ENCODE measurements around the gene SNAPC3. TPM values are rescaled to one million over a fixed set of nuclear protein-coding genes. Genes with fewer than 3 reads are reported as not detected.

The SNAPC3 gene
- total RNA-seq, 2 experiments from 2014 or later, result 54.2 to 57.2 TPM

DNA sequence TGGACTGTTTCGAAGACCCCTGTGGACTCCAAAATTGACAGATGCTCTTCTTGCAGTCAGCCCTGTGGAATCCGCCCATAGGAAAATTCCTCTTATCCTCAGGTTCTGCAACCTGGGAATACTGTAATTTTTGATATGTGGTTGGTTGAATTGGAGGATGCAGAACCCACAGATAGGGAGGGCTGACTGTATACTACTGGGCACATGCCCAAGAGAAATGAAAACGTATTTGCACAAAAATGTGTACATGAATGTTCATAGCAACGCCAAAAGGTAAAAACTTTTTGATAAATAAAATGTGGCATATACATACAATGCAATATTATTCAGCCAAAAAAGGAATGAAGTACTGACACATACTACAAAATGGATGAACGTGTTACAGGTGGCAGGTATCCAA is 1.9 kb upstream of the SNAPC3 start:
- intact Hi-C loops (cut with micrococcal nuclease; ENCODE audit: unreplicated experiment), result loop anchor here (5.0 kb wide), 2 partner anchors 187 to 1098 kb away; no protein-coding TSS in a partner anchor
- Histone ChIP-seq H2AFZ (ENCODE audit: low read length) (no peak overlapping the region), H3K9me3 (ENCODE audit: low read length) (no peaks in the 10 kb centered on the region), H4K20me1 (ENCODE audit: insufficient read depth, low read length) (peaks cover 7% of the 10 kb centered on the region), H3K4me1 (ENCODE audit: insufficient read depth, low read length, poor library complexity, severe bottlenecking) (peaks cover 31% of the 10 kb centered on the region), H3K4me2 (ENCODE audit: low read length) (no peak overlapping the region), H3K36me3 (ENCODE audit: insufficient read depth, low read length) (peaks cover 14% of the 10 kb centered on the region), H3K4me3 (ENCODE audit: low read depth, low read length, poor library complexity, severe bottlenecking) (no peak overlapping the region), H3K27ac (ENCODE audit: low read depth, low read length, poor library complexity, severe bottlenecking) (no peak overlapping the region), H3K9me2 (ENCODE audit: insufficient read depth, low read length) (no peaks in the 10 kb centered on the region), H3K79me2 (ENCODE audit: insufficient read depth, low read depth, low read length) (peaks cover 28% of the 10 kb centered on the region)
- no TSS peak for BruUV-seq (replicated peaks)
- POLR2A ChIA-PET, result interaction anchor here (0.6 to 1.1 kb wide), 3 partner anchors 130 to 1733 kb away, joined by 3 to 4 read pairs (median 3); no protein-coding TSS in a partner anchor
- no peak for TF ChIP-seq EZH2phosphoT487 (IDR thresholded peaks at IDR 0.05; ENCODE audit: borderline replicate concordance, low read depth, low read length)
- TF ChIP-seq, protein P1, sequence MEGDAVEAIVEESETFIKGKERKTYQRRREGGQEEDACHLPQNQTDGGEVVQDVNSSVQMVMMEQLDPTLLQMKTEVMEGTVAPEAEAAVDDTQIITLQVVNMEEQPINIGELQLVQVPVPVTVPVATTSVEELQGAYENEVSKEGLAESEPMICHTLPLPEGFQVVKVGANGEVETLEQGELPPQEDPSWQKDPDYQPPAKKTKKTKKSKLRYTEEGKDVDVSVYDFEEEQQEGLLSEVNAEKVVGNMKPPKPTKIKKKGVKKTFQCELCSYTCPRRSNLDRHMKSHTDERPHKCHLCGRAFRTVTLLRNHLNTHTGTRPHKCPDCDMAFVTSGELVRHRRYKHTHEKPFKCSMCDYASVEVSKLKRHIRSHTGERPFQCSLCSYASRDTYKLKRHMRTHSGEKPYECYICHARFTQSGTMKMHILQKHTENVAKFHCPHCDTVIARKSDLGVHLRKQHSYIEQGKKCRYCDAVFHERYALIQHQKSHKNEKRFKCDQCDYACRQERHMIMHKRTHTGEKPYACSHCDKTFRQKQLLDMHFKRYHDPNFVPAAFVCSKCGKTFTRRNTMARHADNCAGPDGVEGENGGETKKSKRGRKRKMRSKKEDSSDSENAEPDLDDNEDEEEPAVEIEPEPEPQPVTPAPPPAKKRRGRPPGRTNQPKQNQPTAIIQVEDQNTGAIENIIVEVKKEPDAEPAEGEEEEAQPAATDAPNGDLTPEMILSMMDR (conservative IDR thresholded peaks at IDR 0.05; ENCODE audit: low read length), result no peak
- DNase-seq (ENCODE audit: low spot score), result no peak
- CTCF ChIA-PET (ENCODE audit: unreplicated experiment), result no interaction called here

DNA sequence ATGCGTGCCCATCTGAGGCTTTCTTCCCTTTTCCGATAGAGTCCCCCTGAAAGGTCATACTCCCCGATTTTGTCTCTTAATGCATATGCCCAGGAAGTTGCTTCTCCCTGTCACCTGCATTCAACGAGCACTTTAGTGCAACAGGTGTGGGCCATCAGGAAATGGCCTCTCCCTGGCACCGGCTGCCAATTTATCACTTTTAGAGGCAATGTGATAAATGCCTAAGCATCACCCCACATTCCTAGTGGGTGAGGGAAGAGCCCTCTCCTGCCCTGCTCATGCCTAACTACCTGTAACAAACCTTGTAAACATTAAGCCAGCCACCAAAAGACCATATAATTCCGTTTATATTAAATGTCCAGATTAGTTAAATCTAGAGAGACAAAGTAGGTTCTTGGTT is 1.1 kb upstream of the SNAPC3 start:
- no peak for DNase-seq (ENCODE audit: low spot score)
- no TSS peak for BruUV-seq (replicated peaks)
- Histone ChIP-seq H3K27ac (ENCODE audit: low read depth, low read length, poor library complexity, severe bottlenecking) (peak overlapping the region; percentile 68), H3K9me2 (ENCODE audit: insufficient read depth, low read length) (no peaks in the 10 kb centered on the region), H2AFZ (ENCODE audit: low read length) (peak overlapping the region; percentile 94; the same call in 1 of the 2 replicates), H4K20me1 (ENCODE audit: insufficient read depth, low read length) (peaks cover 7% of the 10 kb centered on the region), H3K9me3 (ENCODE audit: low read length) (no peaks in the 10 kb centered on the region), H3K36me3 (ENCODE audit: insufficient read depth, low read length) (peaks cover 21% of the 10 kb centered on the region), H3K4me1 (ENCODE audit: insufficient read depth, low read length, poor library complexity, severe bottlenecking) (peaks cover 38% of the 10 kb centered on the region), H3K4me3 (ENCODE audit: low read depth, low read length, poor library complexity, severe bottlenecking) (peak overlapping the region; percentile 90), H3K4me2 (ENCODE audit: low read length) (peak overlapping the region; percentile 87), H3K79me2 (ENCODE audit: insufficient read depth, low read depth, low read length) (peaks cover 36% of the 10 kb centered on the region)
- ChIA-PET CTCF (ENCODE audit: unreplicated experiment) (no interaction called here), POLR2A (interaction anchor here (0.6 to 1.1 kb wide), 2 partner anchors 49 to 132 kb away, joined by 4 to 5 read pairs; partner anchors contain the start of gene CCDC171)
- intact Hi-C loops (cut with micrococcal nuclease; ENCODE audit: unreplicated experiment), result loop anchor here (5.0 kb wide), 2 partner anchors 186 to 1099 kb away; no protein-coding TSS in a partner anchor
- no peak for TF ChIP-seq EZH2phosphoT487 (IDR thresholded peaks at IDR 0.05; ENCODE audit: borderline replicate concordance, low read depth, low read length)
- TF ChIP-seq, protein P1 (conservative IDR thresholded peaks at IDR 0.05; ENCODE audit: low read length), result no peak

DNA sequence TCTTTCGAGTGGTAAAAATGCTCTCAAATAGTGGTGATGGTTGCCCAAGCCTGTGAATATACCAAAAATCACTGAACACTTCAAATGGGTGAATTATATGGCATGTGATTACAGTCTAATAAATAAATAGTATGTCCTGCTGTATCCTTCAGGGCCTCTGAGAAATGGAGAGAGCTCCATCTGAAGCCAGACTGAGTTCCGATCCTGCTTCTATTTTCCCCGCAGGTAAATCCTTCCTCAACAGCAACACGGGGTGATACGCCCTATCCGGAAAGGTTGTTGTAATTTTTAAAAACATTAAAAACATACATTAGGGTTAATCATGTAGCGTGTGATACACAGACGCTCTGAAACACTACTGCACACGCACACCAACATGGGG is 695 bp upstream of the SNAPC3 start:
- Histone ChIP-seq H3K4me1 (ENCODE audit: insufficient read depth, low read length, poor library complexity, severe bottlenecking) (peaks cover 40% of the 10 kb centered on the region), H3K27ac (ENCODE audit: low read depth, low read length, poor library complexity, severe bottlenecking) (peak overlapping the region; percentile 68), H3K36me3 (ENCODE audit: insufficient read depth, low read length) (peaks cover 26% of the 10 kb centered on the region), H3K9me3 (ENCODE audit: low read length) (no peaks in the 10 kb centered on the region), H3K9me2 (ENCODE audit: insufficient read depth, low read length) (no peaks in the 10 kb centered on the region), H3K4me3 (ENCODE audit: low read depth, low read length, poor library complexity, severe bottlenecking) (peak overlapping the region; percentile 90), H2AFZ (ENCODE audit: low read length) (peak overlapping the region; percentile 94), H3K4me2 (ENCODE audit: low read length) (peak overlapping the region; percentile 87), H4K20me1 (ENCODE audit: insufficient read depth, low read length) (peaks cover 7% of the 10 kb centered on the region), H3K79me2 (ENCODE audit: insufficient read depth, low read depth, low read length) (peaks cover 40% of the 10 kb centered on the region)
- POLR2A ChIA-PET, result interaction anchor here (0.6 to 1.1 kb wide), 2 partner anchors 48 to 131 kb away, joined by 4 to 5 read pairs; partner anchors contain the start of gene CCDC171
- DNase-seq (ENCODE audit: low spot score), result no peak
- TF ChIP-seq, protein P1 (conservative IDR thresholded peaks at IDR 0.05; ENCODE audit: low read length), result no peak
- no peak for TF ChIP-seq EZH2phosphoT487 (IDR thresholded peaks at IDR 0.05; ENCODE audit: borderline replicate concordance, low read depth, low read length)
- BruUV-seq (replicated peaks), result TSS peak; percentile 96
- intact Hi-C loops (cut with micrococcal nuclease; ENCODE audit: unreplicated experiment), result loop anchor here (1.0 to 5.0 kb wide), 4 partner anchors 89 to 1100 kb away; partner anchors contain the start of gene CCDC171
- CTCF ChIA-PET (ENCODE audit: unreplicated experiment), result no interaction called here

All from OCI-LY7 (cell line).